SK-N-MC (cell line): ENCODE measurements around the gene KIAA1217.

Experiments
- EZH2 ChIP-seq: fragments of 200-600 bp; sonication (generic); IDR thresholded peaks from one replicate; pipeline ENCODE4 v1.6.1; 2017; ENCODE audit warnings: antibody characterized with exemption
- POLR2AphosphoS5 ChIP-seq: IDR thresholded peaks from 2 replicates; pipeline ENCODE4 v1.6.1; 2012; ENCODE audit warnings: mild to moderate bottlenecking, low read depth, low read length, borderline replicate concordance

DNA sequence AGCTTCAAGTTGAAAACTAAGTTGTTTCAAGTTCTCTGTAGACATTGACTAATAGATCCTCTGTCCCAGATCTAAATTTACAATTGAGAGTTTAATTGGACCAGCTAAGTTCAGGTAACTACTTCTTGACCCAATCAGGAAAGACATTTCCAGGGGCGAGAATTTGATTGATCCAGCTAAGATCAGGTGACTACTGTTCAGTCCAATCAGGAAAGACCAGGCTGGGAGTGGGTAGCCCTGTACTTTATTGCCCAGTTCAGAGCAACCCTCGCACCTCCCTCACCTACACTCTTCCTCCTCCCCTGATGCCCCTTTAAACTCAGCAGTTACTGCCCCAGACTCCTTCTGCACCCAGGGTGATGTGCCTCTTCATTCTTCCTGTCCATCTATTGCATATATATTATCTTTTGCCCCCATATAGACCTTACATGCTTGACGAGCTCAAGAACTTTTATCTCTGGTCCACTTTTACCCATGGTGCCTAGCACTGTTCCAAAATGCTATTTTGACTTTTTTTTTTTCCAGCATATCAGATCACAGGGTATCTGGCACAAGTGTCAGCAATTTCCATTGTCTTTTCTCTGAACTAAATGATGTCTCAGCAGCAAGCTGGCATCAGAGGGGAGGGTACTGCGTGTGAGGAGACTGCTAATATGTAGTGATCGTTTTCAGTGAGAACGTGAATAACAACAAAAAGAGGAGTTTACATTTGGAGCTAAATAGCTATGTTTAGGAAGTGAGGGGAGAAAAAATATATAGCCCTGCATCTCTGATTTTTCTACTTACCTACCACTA, 169.4 kb downstream of the KIAA1217 start:
- TF ChIP-seq POLR2AphosphoS5 (no peak), EZH2 (no peak)
